Skeletal muscle tissue (tissue), 4 donors: ENCODE results near the gene ATP1A3. TPM values are rescaled to one million over a fixed set of nuclear protein-coding genes. Genes with fewer than 3 reads are reported as not detected.

ENCODE experiments used
- H3K27ac ChIP-seq: one replicate; pipeline ENCODE4 v1.7.0; 2013; ENCODE audit warnings: mild to moderate bottlenecking, low read depth, low read length, inconsistent platforms
- H3K27me3 ChIP-seq, 3 donors: one replicate each; pipeline ENCODE4 v1.7.0; 2013; ENCODE audit warnings: low read length in 3 of 3; ENCODE audit not compliant: control insufficient read depth in 3 of 3, insufficient read depth in 3 of 3
- H3K36me3 ChIP-seq, 3 donors: one replicate each; pipeline ENCODE4 v1.7.0; 2013; ENCODE audit warnings: low read length in 3 of 3; ENCODE audit not compliant: control insufficient read depth in 3 of 3, insufficient read depth in 3 of 3
- H3K4me1 ChIP-seq, 3 donors: one replicate each; pipeline ENCODE4 v1.7.0; 2013; ENCODE audit warnings: low read length in 3 of 3, mild to moderate bottlenecking in 3 of 3; ENCODE audit not compliant: control insufficient read depth in 3 of 3, insufficient read depth in 3 of 3
- H3K4me3 ChIP-seq, 3 donors: one replicate each; pipeline ENCODE4 v1.7.0; 2013; ENCODE audit warnings: low read length in 3 of 3
- H3K9ac ChIP-seq, 3 donors: one replicate each; pipeline ENCODE4 v1.7.0; 2013; ENCODE audit warnings: low read length in 3 of 3, mild to moderate bottlenecking in 3 of 3, moderate library complexity in 2 of 3, low read depth in 1 of 3
- H3K9me3 ChIP-seq, 3 donors: one replicate each; pipeline ENCODE4 v1.7.0; 2013; ENCODE audit warnings: low read length in 3 of 3; ENCODE audit not compliant: control insufficient read depth in 3 of 3
- total RNA-seq: library from RNA; depleted of rRNA; stranded (reverse); fragments of >200 nt; gene quantifications from one replicate; pipeline ENCODE4 v1.2.3, GENCODE V29; 2014
- donor health status: Osteomylitis.

ATP1A3 gene
- total RNA-seq, 1 donor from 2014 or later, result not detected

DNA sequence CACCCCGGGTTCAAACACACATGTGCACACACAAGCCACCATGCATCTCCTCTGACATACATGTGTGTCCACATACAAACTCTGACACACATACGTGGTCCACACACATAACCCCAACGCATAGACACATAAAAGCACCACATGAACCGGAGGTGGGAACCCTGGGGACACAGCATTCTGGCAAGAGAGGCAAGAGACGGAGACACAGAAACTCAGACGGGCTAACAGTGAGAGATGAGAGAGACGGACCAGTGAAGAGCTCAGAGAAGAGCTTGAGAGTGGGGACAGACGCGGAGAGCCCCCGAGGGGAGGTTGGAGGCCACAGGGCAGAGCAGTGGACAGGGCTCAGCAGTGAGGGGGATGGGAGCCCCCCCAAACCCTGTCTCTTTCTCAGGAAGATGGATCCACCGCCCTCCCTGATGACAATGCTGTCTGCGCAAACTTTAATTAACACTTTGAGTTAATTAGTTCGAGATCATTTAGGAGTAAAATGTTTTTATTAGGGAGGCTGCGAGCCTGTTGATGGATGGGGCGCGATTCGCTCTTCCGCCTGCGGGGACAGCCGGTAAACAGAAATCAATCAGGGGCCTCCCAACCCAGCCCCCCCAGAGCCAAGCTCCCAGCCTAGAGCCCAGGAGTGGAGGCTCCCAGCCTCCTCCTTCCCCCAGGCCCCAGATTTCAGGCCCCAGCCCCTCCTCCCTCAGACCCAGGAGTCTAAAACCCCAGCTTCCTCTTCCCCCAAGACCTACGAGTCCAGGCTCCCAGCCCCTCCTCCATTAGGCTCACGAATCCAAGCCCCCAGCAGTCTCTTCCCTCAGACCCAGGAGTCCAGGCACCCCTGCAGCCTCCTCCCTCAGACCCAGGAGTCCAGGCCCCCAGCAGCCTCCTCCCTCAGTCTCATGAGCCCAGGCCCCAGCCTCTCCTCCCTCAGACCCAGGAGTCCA is 56.2 kb downstream of the ATP1A3 start:
- Histone ChIP-seq H3K27ac (no peak overlapping the region), H3K36me3 (no peaks in the 10 kb centered on the region), H3K9me3 (no peaks in the 10 kb centered on the region), H3K4me1 (peaks cover 0 to 7% (median 3%) of the 10 kb centered on the region in 3 donors), H3K27me3 (peaks cover 52 to 66% (median 60%) of the 10 kb centered on the region in 3 donors), H3K4me3 (no peak overlapping the region), H3K9ac (no peak overlapping the region)

DNA sequence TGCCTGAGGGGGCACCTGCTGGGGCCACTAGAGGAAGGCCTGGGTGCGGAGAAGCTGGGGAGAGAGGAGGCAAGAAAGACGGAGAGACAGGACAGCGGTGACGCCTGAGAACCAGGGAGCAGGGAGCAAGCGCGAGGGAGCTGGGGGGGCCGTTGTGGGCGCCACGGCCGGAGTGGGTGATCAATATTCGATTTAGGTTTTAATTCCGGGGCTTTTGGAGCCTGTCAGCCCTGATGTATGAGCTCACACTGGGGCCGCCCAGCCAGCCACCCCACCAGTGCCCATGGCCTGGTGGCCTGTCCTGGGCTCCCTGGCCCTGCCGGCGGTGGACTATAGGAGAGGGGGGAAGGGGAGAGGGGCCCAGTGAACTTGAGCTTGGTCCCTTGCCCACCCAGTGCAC is 57.1 kb downstream of the ATP1A3 start:
- Histone ChIP-seq H3K4me3 (no peak overlapping the region), H3K36me3 (no peaks in the 10 kb centered on the region), H3K9me3 (no peaks in the 10 kb centered on the region), H3K4me1 (peaks cover 0 to 7% (median 3%) of the 10 kb centered on the region in 3 donors), H3K9ac (no peak overlapping the region), H3K27me3 (peaks cover 60 to 71% (median 65%) of the 10 kb centered on the region in 3 donors), H3K27ac (no peak overlapping the region)

DNA sequence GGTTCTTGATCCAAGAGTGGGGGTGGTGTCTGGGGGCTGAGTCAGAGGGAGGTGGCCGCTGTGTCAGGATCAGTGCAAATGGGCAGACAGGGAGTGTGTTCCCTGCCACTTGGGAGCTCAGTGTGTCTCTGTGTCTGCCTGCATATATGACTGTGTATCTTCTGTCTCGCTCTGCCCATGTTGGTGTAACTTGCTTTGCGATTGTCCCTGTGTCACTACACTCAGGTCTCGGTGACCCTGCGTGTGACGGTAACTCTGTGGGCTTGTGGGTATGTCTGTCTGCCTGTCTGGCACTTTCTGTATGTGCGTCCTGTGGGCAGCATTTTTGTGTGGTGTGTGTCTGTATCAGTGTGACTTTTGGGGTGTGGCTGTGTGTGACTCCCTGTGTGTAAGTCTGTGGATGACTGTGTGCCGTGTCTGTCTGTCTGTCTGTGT is 57.6 kb downstream of the ATP1A3 start:
- H3K27ac ChIP-seq, result no peak overlapping the region
- H3K36me3 ChIP-seq, result no peaks in the 10 kb centered on the region
- H3K27me3 ChIP-seq, result peaks cover 62 to 72% (median 65%) of the 10 kb centered on the region in 3 donors
- H3K9ac ChIP-seq, result no peak overlapping the region
- no peaks in the 10 kb centered on the region for H3K9me3 ChIP-seq
- H3K4me3 ChIP-seq, result no peak overlapping the region
- H3K4me1 ChIP-seq, result peaks cover 0 to 7% (median 3%) of the 10 kb centered on the region in 3 donors

DNA sequence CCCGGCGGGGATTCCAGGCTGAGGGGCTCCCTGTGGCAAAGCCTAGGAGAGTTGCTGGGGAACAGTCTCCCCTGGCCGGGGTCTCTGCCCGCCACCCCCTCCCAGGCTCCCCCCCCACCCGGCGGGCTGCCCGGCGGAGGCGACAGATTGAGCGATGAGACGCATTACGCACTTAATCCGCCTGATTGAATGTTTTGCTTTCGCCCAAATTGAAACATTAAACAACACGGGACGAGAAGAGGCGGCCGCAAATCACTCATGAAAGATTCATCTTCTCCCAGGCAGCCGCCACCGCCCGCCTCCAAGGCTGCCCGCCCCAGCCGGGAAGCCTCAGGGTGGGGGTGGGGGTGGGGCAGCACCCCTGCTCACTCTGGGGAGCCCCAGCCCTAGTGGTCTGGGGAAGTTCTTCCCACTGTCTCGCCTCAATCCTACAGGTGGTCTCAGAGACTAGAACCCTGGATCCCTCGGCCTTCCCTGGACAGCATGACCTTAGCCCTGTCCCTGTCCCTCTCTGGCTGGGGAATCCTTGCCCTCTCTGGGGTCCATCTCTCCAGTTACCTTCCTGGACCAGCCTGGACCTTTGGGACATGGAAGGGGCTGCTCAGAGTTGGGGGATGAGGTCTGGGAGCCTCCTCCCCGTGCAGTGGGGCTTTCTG is 58.1 kb downstream of the ATP1A3 start:
- H3K36me3 ChIP-seq, result no peaks in the 10 kb centered on the region
- H3K27me3 ChIP-seq, result peaks cover 62 to 72% (median 65%) of the 10 kb centered on the region in 3 donors
- no peak overlapping the region for H3K4me3 ChIP-seq
- H3K9me3 ChIP-seq, result no peaks in the 10 kb centered on the region
- H3K27ac ChIP-seq, result no peak overlapping the region
- no peak overlapping the region for H3K9ac ChIP-seq
- peaks cover 0 to 4% (median 0%) of the 10 kb centered on the region in 3 donors for H3K4me1 ChIP-seq

DNA sequence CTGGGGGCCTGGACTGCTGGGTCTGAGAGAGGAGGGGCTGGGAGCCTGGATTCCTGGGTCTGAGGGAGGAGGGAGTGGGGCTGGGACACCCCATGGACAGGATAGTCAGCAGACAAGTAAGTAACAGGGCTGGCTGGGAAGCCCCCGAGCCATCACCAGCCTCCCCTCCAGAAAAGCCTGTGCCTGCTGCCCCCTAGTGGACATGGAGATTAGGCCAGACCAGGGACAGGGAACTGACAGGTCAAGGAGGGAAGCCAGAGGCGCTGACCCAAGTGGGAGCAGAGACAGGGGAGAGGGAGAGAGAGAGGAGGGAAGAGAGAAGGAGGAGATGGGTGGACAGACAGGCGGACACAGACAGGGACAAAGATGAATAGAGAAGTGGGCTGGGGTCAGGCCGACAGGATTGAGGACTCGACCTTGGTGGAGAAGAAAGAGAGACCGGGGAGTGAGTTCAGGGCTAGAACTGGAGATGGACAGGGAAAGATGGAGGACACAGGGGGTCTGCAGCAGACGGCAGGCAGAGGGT is 59.1 kb downstream of the ATP1A3 start:
- peaks cover 64 to 76% (median 73%) of the 10 kb centered on the region in 3 donors for H3K27me3 ChIP-seq
- no peak overlapping the region for H3K9ac ChIP-seq
- no peaks in the 10 kb centered on the region for H3K9me3 ChIP-seq
- H3K27ac ChIP-seq, result no peak overlapping the region
- no peak overlapping the region for H3K4me3 ChIP-seq
- no peaks in the 10 kb centered on the region for H3K36me3 ChIP-seq
- no peaks in the 10 kb centered on the region for H3K4me1 ChIP-seq

DNA sequence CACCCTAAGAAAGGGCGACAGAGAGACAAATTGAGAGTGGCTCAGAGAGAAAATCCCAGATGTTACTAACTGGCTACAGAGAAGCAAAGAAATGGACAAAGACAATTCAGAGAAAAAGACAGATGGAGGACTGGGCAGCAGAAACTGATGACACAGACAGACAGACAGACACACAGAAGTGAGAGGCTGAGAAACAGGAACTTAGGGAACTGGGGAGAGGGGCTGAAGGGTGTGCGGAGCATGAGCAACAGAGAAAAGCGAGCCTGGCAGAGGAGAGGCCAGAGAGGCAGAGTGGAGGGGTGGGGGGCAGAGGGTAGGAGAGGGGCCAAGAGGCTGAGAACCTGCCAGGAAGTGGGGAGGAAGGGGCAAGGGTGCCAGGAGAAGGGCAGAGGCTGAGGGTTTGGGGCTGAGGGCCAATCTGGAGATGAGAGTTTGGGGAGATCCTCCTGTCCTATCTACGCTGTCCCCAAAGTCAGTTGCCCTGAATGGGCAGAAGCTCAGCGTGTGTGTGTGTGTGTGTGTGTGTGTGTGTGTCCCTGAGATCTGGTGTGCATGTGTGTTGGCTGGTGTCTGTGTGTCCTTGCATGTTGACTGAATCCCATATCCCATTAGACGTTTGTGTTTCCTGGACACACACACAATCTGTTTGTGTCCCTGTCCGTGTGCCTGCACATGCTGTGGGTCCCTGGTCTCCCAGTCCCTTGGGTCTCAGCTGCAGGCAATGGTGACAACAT is 60.2 kb downstream of the ATP1A3 start:
- no peak overlapping the region for H3K9ac ChIP-seq
- H3K27ac ChIP-seq, result no peak overlapping the region
- H3K27me3 ChIP-seq, result peaks cover 71 to 86% (median 80%) of the 10 kb centered on the region in 3 donors
- peaks cover 2 to 4% (median 3%) of the 10 kb centered on the region in 3 donors for H3K4me1 ChIP-seq
- H3K36me3 ChIP-seq, result no peaks in the 10 kb centered on the region
- no peak overlapping the region for H3K4me3 ChIP-seq
- no peaks in the 10 kb centered on the region for H3K9me3 ChIP-seq

DNA sequence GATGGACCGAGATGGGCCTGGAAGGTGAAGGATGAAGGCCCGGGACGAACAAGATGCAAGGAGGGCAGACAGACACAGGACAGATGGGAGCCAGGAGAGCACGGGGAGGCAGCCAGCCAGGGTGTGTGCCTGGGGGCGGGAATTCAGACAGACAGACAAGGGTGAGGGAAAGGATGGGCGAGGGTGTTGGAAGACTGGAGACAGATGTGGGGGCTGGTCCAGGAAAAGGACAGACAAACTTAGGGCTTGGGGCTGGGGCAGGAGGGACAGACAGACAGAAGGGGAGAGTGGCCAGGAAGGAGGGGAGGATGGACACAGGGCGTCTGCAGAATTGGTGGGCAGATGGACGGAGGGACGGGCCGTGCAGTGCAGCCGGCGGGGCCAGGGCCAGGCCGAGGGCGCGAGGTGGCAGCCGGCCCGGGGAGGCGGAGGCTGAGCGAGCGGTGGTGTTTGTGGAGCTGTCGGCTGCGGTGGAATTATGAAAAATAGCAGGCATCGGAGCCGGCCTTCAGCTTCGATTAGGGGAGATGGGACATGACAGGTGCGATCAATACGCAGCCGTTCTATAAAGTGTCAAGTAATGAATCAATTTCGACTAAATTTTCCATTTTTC is 61.2 kb downstream of the ATP1A3 start:
- Histone ChIP-seq H3K9me3 (no peaks in the 10 kb centered on the region), H3K27me3 (peaks cover 78 to 93% (median 85%) of the 10 kb centered on the region in 3 donors), H3K9ac (no peak overlapping the region), H3K4me1 (peaks cover 4 to 9% (median 7%) of the 10 kb centered on the region in 3 donors), H3K27ac (no peak overlapping the region), H3K36me3 (no peaks in the 10 kb centered on the region), H3K4me3 (no peak overlapping the region)

DNA sequence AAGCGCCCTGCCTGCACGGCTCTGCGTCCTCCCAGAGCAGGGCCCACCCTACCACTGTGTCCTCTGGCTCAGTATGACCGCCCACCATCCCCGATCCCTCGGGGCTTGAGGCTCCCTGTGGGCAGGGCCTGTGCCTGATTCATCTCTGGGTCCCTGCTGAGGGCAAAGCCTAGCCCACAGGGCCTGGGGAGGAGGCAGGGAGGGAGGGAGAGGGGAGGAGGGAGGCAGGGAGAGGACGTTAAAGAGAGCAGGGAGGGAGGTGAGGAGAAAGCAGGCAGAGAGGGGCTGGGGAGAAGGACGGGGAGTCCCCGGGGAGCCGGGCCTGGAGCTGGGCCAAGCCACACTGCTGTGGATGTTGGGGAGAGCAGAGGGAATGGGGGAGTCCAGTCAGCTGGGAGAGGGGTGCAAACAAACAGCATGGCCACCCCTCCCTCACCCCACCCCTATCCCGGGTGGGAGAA is 61.7 kb downstream of the ATP1A3 start:
- H3K9me3 ChIP-seq, result no peaks in the 10 kb centered on the region
- no peaks in the 10 kb centered on the region for H3K36me3 ChIP-seq
- no peak overlapping the region for H3K4me3 ChIP-seq
- no peak overlapping the region for H3K27ac ChIP-seq
- H3K4me1 ChIP-seq, result peaks cover 4 to 9% (median 7%) of the 10 kb centered on the region in 3 donors
- peaks cover 82 to 91% (median 84%) of the 10 kb centered on the region in 3 donors for H3K27me3 ChIP-seq
- H3K9ac ChIP-seq, result no peak overlapping the region

DNA sequence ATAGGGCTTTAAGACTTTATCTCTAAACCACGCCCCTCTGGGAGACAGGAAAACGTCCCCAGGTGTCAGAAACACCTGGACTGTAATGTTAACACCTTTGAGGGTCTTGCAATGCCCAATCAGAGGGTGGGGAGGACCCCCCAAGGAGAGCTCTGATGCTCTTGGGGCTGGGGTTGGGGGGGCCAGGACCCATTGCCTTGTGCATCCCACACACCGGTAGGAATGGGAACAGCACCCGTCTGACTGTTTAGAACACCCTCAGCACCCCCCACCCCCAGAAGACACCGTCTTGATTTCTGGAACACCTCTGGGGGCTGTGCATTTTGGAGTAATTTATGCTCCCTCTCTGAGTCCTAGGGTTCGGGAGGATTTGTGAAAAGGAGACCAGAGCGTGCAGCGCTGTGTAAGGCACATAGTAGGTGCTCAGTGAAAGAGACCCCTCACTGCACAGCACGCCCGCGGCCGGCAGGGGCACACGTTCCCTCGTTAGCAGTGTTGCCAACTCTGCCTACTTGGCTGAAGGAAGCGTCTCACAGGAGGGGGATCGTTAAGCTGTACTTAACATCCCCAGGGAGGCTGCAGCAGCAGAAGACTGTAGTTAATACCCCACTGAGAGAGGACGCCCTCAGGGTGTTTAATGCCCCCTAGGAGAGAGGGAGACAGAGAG is 63.0 kb downstream of the ATP1A3 start:
- no peaks in the 10 kb centered on the region for H3K36me3 ChIP-seq
- no peak overlapping the region for H3K9ac ChIP-seq
- no peak overlapping the region for H3K27ac ChIP-seq
- H3K9me3 ChIP-seq, result peaks cover 0 to 3% (median 0%) of the 10 kb centered on the region in 3 donors
- peaks cover 4 to 9% (median 7%) of the 10 kb centered on the region in 3 donors for H3K4me1 ChIP-seq
- peaks cover 82 to 90% (median 88%) of the 10 kb centered on the region in 3 donors for H3K27me3 ChIP-seq
- no peak overlapping the region for H3K4me3 ChIP-seq
